ENCODE data around the gene ORMDL2.

DNA sequence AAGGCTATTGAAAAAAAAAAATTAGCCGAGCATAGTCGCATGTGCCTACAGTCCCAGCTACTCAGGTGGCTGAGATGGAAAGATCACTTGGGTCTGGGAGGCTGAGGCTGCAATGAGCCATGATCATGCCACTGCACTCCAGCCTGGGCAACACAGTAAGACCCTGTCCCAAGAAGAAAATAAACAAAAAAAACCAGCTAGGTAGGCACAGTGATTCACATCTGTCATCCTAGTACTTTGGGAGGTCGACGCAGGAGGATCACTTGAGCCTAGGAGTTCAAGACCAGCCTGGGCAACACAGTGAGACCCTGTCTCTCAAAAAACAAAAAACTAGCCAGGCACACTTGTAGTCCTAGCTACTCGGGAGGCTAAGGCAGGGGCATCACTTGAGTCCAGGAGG, 8.6 kb upstream of the ORMDL2 start:
- TF ChIP-seq, protein P1, sequence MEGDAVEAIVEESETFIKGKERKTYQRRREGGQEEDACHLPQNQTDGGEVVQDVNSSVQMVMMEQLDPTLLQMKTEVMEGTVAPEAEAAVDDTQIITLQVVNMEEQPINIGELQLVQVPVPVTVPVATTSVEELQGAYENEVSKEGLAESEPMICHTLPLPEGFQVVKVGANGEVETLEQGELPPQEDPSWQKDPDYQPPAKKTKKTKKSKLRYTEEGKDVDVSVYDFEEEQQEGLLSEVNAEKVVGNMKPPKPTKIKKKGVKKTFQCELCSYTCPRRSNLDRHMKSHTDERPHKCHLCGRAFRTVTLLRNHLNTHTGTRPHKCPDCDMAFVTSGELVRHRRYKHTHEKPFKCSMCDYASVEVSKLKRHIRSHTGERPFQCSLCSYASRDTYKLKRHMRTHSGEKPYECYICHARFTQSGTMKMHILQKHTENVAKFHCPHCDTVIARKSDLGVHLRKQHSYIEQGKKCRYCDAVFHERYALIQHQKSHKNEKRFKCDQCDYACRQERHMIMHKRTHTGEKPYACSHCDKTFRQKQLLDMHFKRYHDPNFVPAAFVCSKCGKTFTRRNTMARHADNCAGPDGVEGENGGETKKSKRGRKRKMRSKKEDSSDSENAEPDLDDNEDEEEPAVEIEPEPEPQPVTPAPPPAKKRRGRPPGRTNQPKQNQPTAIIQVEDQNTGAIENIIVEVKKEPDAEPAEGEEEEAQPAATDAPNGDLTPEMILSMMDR (IDR thresholded peaks at IDR 0.05; ENCODE audit: low read depth, low read length, poor library complexity, severe bottlenecking): no peak
- no peak for TF ChIP-seq EZH2phosphoT487 (IDR thresholded peaks at IDR 0.05; ENCODE audit: borderline replicate concordance, low read length)

All from DOHH2 (cell line).